Activated CD8-positive, alpha-beta memory T cell treated with anti-CD3 and anti-CD28 coated beads for 4 hours (primary cell): ENCODE results near the gene METRN.

Experiments
- DNase-seq, 2 donors: peaks; one replicate each; pipeline ENCODE4 v3.0.0-alpha.2; 2020; ENCODE audit warnings: low read depth in 2 of 2

The METRN gene

DNA sequence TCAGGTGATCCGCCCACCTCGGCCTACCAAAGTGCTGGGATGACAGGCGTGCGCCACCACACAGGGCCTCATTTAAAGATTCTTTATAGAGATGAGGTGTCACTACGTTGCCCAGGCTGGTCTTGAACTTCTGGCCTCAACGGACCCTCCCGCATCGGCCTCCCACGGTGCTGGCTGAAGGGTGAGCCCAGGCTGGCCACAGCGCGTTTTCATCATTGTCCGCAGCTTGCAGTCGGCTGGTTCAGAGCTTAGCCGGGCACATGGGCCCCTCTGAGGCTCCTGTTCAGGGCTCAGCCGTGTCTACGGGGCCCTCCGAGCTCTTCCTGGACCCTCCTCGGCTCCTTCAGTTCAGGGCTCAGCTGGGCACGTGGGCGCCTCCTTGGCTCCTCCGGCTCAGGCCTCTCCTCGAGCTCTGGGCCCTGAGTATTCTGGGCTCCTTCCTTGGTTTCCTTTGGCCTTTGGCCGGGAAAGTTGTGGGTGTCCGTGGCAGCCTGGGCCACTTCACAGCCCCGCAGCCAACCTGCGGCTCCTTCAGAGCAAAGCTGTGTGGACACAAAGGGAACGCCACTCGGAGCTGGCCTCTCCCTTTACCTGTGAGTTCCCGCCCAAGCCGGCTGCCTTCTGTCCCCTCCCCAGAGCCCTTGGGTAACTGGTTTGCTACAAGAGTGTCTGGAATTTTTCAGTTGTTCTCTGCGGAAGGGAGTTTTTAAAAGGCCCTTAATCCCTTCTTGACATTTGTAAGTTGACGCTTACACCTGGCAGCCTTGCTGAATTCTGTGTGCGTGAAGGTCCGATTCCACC lies 44.4 kb downstream of the METRN start:
- no peak for DNase-seq

GRCh38 chr16:760065-760464 lies 45.1 kb downstream of the METRN start:
- DNase-seq: no peak

DNA sequence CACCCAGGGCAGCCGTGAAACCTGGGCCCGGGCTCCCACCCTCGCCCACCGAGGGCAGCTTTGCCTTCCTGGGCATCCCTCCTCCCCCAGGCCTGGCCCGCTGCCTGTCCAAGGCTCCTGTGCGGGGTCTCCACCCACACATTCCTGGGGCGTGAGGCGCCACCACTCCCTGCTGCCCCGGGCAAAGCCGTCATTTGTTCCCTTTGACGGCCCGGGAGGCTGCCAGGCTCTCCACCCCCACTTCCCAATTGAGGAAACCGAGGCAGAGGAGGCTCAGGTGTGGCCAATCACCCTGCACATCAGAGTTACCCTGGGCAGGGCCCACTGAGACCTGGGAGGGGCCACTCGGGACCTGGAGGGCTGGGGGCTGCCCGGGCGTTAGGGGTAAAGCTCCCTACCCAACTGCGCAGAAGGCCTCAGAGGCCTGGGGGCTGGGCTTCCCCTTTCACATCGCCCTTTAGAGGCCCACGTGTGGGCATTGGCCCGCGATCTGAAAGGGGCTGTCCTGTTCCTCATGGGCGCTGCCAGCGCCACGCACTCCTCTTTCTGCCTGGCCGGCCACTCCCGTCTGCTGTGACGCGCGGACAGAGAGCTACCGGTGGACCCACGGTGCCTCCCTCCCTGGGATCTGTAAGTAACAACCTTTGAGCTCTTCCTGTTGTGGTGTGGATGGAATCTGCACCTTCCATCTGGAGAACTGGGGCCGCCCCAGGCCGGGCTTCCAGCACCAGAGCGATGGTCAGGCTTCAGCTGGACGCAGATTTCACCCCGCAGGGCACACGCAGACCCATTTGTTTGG lies 45.8 kb downstream of the METRN start, which contains the start of gene MSLN:
Gene MSLN (plus strand): TSS at position 190 of the 799 bp plus-strand sequence. CDS start 1,947 bp downstream, outside the sequence.
- no peak for DNase-seq

GRCh38 chr16:761625-762513 lies 47.0 kb downstream of the METRN start:
- DNase-seq: no peak

- no peak for DNase-seq
Observed at GRCh38 chr16:762595-763268, 47.8 kb downstream of the METRN start.

- no peak for DNase-seq
Observed at GRCh38 chr16:763369-764183, 48.7 kb downstream of the METRN start.

- DNase-seq: no peak
Observed at GRCh38 chr16:764184-764750, 49.3 kb downstream of the METRN start.

DNA sequence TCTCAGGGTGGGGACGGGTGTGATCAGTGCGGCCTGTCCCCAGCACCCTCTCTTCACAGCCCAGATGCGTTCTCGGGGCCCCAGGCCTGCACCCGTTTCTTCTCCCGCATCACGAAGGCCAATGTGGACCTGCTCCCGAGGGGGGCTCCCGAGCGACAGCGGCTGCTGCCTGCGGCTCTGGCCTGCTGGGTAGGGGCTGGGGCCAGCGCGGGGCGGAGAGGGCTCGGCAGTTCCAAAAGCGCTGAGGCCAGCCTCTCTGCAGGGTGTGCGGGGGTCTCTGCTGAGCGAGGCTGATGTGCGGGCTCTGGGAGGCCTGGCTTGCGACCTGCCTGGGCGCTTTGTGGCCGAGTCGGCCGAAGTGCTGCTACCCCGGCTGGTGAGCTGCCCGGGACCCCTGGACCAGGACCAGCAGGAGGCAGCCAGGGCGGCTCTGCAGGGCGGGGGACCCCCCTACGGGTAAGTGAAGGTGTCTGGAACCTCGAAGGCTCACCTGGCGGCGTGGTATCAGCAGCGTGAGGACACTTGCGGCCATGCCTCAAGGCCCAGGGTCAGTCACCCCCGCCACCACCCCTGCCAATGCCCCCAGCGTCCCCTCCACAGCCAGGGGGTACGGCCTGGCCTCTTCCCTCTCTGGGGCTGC lies 50.0 kb downstream of the METRN start:
- no peak for DNase-seq

- DNase-seq: no peak
Observed at GRCh38 chr16:765488-765865, 50.6 kb downstream of the METRN start.

- no peak for DNase-seq
Observed at GRCh38 chr16:766008-766819, 51.3 kb downstream of the METRN start.

DNA sequence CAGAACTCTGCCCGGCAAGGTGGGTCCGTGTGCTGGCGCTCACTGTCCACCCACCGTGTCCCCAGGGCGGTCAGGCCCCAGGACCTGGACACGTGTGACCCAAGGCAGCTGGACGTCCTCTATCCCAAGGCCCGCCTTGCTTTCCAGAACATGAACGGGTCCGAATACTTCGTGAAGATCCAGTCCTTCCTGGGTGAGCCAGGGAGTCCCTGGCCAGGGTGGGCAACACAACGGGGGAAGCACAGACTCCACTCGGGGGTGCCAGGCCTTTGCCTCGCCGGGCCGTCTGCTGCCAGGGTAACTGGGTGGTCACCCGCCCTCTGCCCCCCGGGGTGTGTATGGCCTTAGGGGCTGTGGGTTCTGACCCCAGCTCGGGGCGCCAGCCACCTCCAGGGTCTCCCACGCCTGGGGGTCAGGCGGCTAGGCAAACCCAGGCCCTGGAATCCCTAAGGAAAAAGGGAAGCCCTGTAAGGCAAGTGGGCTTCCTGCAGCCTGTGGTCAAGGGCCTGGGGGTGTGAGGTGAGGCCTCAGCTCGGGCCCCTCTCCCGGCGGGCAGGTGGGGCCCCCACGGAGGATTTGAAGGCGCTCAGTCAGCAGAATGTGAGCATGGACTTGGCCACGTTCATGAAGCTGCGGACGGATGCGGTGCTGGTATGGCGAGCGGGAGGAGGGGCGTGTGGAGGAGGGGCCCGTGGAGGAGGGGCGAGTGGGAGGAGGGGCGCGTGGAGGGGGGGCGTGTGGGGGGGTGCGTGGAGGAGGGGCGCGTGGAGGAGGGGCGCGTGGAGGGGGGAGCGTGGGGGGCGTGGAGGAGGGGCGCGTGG lies 52.1 kb downstream of the METRN start:
- no peak for DNase-seq

DNA sequence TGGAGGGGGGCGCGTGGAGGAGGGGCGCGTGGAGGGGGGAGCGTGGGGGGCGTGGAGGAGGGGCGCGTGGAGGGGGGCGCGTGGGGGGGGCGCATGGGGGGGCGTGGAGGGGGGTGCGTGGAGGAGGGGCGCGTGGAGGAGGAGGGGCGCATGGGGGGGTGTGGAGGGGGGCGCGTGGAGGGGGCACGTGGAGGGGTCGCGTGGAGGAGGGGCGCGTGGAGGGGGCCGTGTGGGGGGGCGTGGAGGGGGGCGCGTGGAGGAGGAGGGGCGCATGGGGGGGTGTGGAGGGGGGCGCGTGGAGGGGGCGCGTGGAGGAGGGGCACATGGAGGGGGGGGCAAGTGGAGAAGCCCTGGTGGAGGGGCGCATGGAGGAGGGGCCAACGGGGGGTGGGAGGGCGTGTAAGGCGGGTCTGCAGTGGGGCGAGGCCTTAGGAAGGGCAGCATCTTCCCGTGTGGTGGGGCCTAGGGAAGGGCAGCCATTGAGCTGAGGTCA lies 52.9 kb downstream of the METRN start:
- no peak for DNase-seq

DNA sequence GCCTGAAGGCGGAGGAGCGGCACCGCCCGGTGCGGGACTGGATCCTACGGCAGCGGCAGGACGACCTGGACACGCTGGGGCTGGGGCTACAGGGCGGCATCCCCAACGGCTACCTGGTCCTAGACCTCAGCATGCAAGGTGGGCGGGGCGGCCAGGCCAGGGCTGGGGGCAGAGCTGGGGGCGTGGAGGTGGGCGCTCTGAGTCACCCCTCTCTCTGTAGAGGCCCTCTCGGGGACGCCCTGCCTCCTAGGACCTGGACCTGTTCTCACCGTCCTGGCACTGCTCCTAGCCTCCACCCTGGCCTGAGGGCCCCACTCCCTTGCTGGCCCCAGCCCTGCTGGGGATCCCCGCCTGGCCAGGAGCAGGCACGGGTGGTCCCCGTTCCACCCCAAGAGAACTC lies 53.5 kb downstream of the METRN start:
- DNase-seq: no peak
